ENCODE measurements around the gene TULP3.

- TF ChIP-seq POLR2A (IDR thresholded peaks at IDR 0.05; ENCODE audit: extremely low read depth, insufficient read length) = no peak
- TF ChIP-seq, protein P1, sequence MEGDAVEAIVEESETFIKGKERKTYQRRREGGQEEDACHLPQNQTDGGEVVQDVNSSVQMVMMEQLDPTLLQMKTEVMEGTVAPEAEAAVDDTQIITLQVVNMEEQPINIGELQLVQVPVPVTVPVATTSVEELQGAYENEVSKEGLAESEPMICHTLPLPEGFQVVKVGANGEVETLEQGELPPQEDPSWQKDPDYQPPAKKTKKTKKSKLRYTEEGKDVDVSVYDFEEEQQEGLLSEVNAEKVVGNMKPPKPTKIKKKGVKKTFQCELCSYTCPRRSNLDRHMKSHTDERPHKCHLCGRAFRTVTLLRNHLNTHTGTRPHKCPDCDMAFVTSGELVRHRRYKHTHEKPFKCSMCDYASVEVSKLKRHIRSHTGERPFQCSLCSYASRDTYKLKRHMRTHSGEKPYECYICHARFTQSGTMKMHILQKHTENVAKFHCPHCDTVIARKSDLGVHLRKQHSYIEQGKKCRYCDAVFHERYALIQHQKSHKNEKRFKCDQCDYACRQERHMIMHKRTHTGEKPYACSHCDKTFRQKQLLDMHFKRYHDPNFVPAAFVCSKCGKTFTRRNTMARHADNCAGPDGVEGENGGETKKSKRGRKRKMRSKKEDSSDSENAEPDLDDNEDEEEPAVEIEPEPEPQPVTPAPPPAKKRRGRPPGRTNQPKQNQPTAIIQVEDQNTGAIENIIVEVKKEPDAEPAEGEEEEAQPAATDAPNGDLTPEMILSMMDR (IDR thresholded peaks at IDR 0.05; ENCODE audit: low read depth, low read length) = no peak
- TF ChIP-seq, protein P2, sequence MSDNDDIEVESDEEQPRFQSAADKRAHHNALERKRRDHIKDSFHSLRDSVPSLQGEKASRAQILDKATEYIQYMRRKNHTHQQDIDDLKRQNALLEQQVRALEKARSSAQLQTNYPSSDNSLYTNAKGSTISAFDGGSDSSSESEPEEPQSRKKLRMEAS (IDR thresholded peaks at IDR 0.05; ENCODE audit: low read depth, low read length) = no peak
Observed at GRCh38 chr12:2884810-2885209, 5.9 kb upstream of the TULP3 start.

Data from NB4 (cell line).